PC-3 (cell line): ENCODE data around the gene CPZ. TPM values are rescaled to one million over a fixed set of nuclear protein-coding genes. Genes with fewer than 3 reads are reported as not detected.
A peak's percentile ranks its signal among the peaks of the same experiment; 100 is the strongest.

Source experiments
- ATAC-seq: fragments of 200-7000 bp; cut with Tn5 transposase; 2 replicates; pipeline ENCODE4 v1.9.1; 2020; ENCODE audit warnings: mild to moderate bottlenecking, moderate library complexity
- BruUV-seq: library from RNA; stranded (reverse); fragments of 400-500 nt; replicated peaks from 2 replicates; lab custom pipeline; 2021; lab: Mats Ljungman, UMichigan
- CTCF ChIA-PET: fragments of 300-600 bp; sonication (Branson Sonifier 250); formaldehyde crosslinking; loops from one replicate; lab custom pipeline; 2022; ENCODE audit warnings: antibody characterized with exemption; lab: Charles Lee
- POLR2A ChIA-PET: fragments of 300-600 bp; sonication (Branson Sonifier 250); formaldehyde crosslinking; loops from one replicate; lab custom pipeline; 2022; ENCODE audit warnings: antibody characterized with exemption; ENCODE audit not compliant: unreplicated experiment; lab: Charles Lee
- DNase-seq: peaks from one replicate; pipeline ENCODE4 v3.0.0-alpha.2; 2015
- H2AFZ ChIP-seq: fragments of 300-600 bp; sonication (generic); 2 replicates; pipeline ENCODE4 v1.6.0; 2016; ENCODE audit warnings: antibody characterized with exemption, low read length
- H3F3A ChIP-seq: fragments of 300-600 bp; sonication (generic); one replicate; pipeline ENCODE4 v1.6.0; 2017; ENCODE audit warnings: antibody characterized with exemption, low read length, control low read depth, mild to moderate bottlenecking; ENCODE audit not compliant: unreplicated experiment
- H3K27ac ChIP-seq: fragments of 300-600 bp; sonication (generic); 2 replicates; pipeline ENCODE4 v1.5.1; 2016; ENCODE audit warnings: mild to moderate bottlenecking, low read length
- H3K27me3 ChIP-seq: fragments of 300-600 bp; sonication (generic); 2 replicates; pipeline ENCODE4 v1.6.1; 2016; ENCODE audit warnings: low read length, mixed read lengths
- H3K36me3 ChIP-seq: fragments of 300-600 bp; sonication (generic); 2 replicates; pipeline ENCODE4 v1.6.1; 2016; ENCODE audit warnings: low read depth, mixed run types, low read length, mixed read lengths
- H3K4me1 ChIP-seq: fragments of 300-600 bp; sonication (generic); 2 replicates; pipeline ENCODE4 v1.5.1; 2016; ENCODE audit warnings: low read length; ENCODE audit not compliant: insufficient read depth
- H3K4me2 ChIP-seq: fragments of 300-600 bp; sonication (generic); 2 replicates; pipeline ENCODE4 v1.6.0; 2016; ENCODE audit warnings: low read length
- H3K4me3 ChIP-seq: fragments of 300-600 bp; sonication (generic); 2 replicates; pipeline ENCODE4 v1.5.1; 2016; ENCODE audit warnings: mild to moderate bottlenecking, low read length, mixed read lengths
- H3K79me2 ChIP-seq: fragments of 300-600 bp; sonication (generic); 2 replicates; pipeline ENCODE4 v1.6.1; 2017; ENCODE audit warnings: low read length, mixed read lengths
- H3K9ac ChIP-seq: fragments of 300-600 bp; sonication (generic); 2 replicates; pipeline ENCODE4 v1.6.0; 2016; ENCODE audit warnings: mild to moderate bottlenecking, low read length
- H3K9me2 ChIP-seq: fragments of 300-600 bp; sonication (generic); replicated peaks from 2 replicates; pipeline ENCODE4 v1.6.1; 2016; ENCODE audit warnings: mixed run types, low read length, mixed read lengths
- H3K9me3 ChIP-seq: fragments of 300-600 bp; sonication (generic); 2 replicates; pipeline ENCODE4 v1.6.1; 2016; ENCODE audit warnings: low read length, mixed read lengths
- H4K20me1 ChIP-seq: fragments of 300-600 bp; sonication (generic); 2 replicates; pipeline ENCODE4 v1.6.1; 2016; ENCODE audit warnings: low read length, mixed read lengths
- CTCF ChIP-seq: fragments of 300-600 bp; sonication (generic); conservative IDR thresholded peaks from 2 replicates; pipeline ENCODE4 v1.5.1; 2017; ENCODE audit warnings: antibody characterized with exemption, low read depth, mild to moderate bottlenecking, low read length
- EZH2 ChIP-seq: fragments of 300-600 bp; sonication (generic); IDR thresholded peaks from one replicate; pipeline ENCODE4 v1.6.1; 2017; ENCODE audit warnings: antibody characterized with exemption, mild to moderate bottlenecking, low read length; ENCODE audit not compliant: unreplicated experiment
- EZH2phosphoT487 ChIP-seq: fragments of 300-600 bp; sonication (generic); IDR thresholded peaks from 2 replicates; pipeline ENCODE4 v1.6.1; 2018; ENCODE audit warnings: mild to moderate bottlenecking, antibody characterized with exemption, low read length, borderline replicate concordance
- intact Hi-C: fragments of 100-400 bp; cut with micrococcal nuclease; formaldehyde crosslinking; loops from 2 replicates; pipeline ENCODE4 v1.9.0; 2023
- total RNA-seq: library from RNA; depleted of rRNA; stranded (reverse); fragments of >200 nt; gene quantifications from 2 replicates; pipeline ENCODE4 v1.2.3, GENCODE V29; 2014

CPZ gene
- total RNA-seq, 1 experiment from 2014 or later: 27.9 TPM

GRCh38 chr4:8557151-8558076, 35.2 kb upstream of the CPZ start:
- Histone ChIP-seq H3F3A (no peaks in the 10 kb centered on the region), H3K4me3 (no peak overlapping the region), H4K20me1 (no peaks in the 10 kb centered on the region), H3K27me3 (no peaks in the 10 kb centered on the region), H3K79me2 (no peaks in the 10 kb centered on the region), H3K9me3 (no peaks in the 10 kb centered on the region), H3K36me3 (no peaks in the 10 kb centered on the region), H3K4me1 (peaks cover 59% of the 10 kb centered on the region), H3K9me2 (no peaks in the 10 kb centered on the region), H3K27ac (peak overlapping the region; percentile 92; the same call in 1 of the 2 replicates), H3K9ac (peak overlapping the region; percentile 43), H3K4me2 (peak overlapping the region; percentile 67; the same call in 1 of the 2 replicates), H2AFZ (no peak overlapping the region)
- POLR2A ChIA-PET: no interaction called here
- BruUV-seq: no TSS peak
- TF ChIP-seq EZH2phosphoT487: no peak
- TF ChIP-seq CTCF: no peak
- TF ChIP-seq EZH2: no peak
- intact Hi-C loops: no loop called here
- CTCF ChIA-PET: no interaction called here
- DNase-seq (no peak), ATAC-seq (no peak)

- H3K9me2 ChIP-seq: no peaks in the 10 kb centered on the region
- ATAC-seq (peak; percentile 79), DNase-seq (peak; percentile 68)
- TF ChIP-seq CTCF: no peak
- no peak for TF ChIP-seq EZH2phosphoT487
- TF ChIP-seq EZH2: no peak
- no peak overlapping the region for H3K4me3 ChIP-seq
- H3K9ac ChIP-seq: peak overlapping the region; percentile 43
- intact Hi-C loops: no loop called here
- H3K4me1 ChIP-seq: peaks cover 59% of the 10 kb centered on the region
- no peaks in the 10 kb centered on the region for H3F3A ChIP-seq
- no peaks in the 10 kb centered on the region for H4K20me1 ChIP-seq
- no peaks in the 10 kb centered on the region for H3K36me3 ChIP-seq
- peak overlapping the region; percentile 67 for H3K4me2 ChIP-seq
- H2AFZ ChIP-seq: peak overlapping the region; percentile 55; the same call in 1 of the 2 replicates
- POLR2A ChIA-PET: no interaction called here
- no TSS peak for BruUV-seq
- H3K27me3 ChIP-seq: no peaks in the 10 kb centered on the region
- H3K27ac ChIP-seq: peak overlapping the region; percentile 92
- H3K9me3 ChIP-seq: no peaks in the 10 kb centered on the region
- no peaks in the 10 kb centered on the region for H3K79me2 ChIP-seq
- CTCF ChIA-PET: no interaction called here
Observed at GRCh38 chr4:8558080-8558960, 34.2 kb upstream of the CPZ start.
